HepG2 (cell line): ENCODE data around the gene DDT. TPM values are rescaled to one million over a fixed set of nuclear protein-coding genes. Genes with fewer than 3 reads are reported as not detected.

Source experiments
- AKAP8 ChIP-seq: sonication (generic); formaldehyde crosslinking; IDR thresholded peaks from 2 replicates; pipeline ENCODE4 v1.5.1; 2020; ENCODE audit warnings: mild to moderate bottlenecking, missing genetic modification reagents
- BATF2 ChIP-seq: sonication (generic); formaldehyde crosslinking; IDR thresholded peaks from 2 replicates; pipeline ENCODE4 v1.8.0; 2022; ENCODE audit warnings: mild to moderate bottlenecking, missing genetic modification reagents, moderate library complexity
- E2F5 ChIP-seq: sonication (generic); formaldehyde crosslinking; conservative IDR thresholded peaks from 2 replicates; pipeline ENCODE4 v1.4.0; 2020; ENCODE audit warnings: missing genetic modification reagents
- HOXA9 ChIP-seq: sonication (generic); formaldehyde crosslinking; IDR thresholded peaks from 2 replicates; pipeline ENCODE4 v1.8.1; 2022; ENCODE audit warnings: missing genetic modification reagents, mild to moderate bottlenecking, moderate library complexity, borderline replicate concordance
- IRF2 ChIP-seq: IDR thresholded peaks from 2 replicates; pipeline ENCODE4 v1.6.1; 2018; ENCODE audit warnings: missing genetic modification reagents, missing compliant biosample characterization
- IRF9 ChIP-seq: sonication (generic); formaldehyde crosslinking; IDR thresholded peaks from 2 replicates; pipeline ENCODE4 v1.8.0; 2022; ENCODE audit warnings: missing genetic modification reagents, mild to moderate bottlenecking, borderline replicate concordance
- KDM1A ChIP-seq: IDR thresholded peaks from 2 replicates; pipeline ENCODE4 v1.6.1; 2016; ENCODE audit warnings: missing compliant biosample characterization
- KMT2B ChIP-seq: IDR thresholded peaks from 2 replicates; pipeline ENCODE4 v1.6.1; 2016; ENCODE audit warnings: missing genetic modification reagents, missing compliant biosample characterization
- NONO ChIP-seq, 2 experiments: fragments of 450-650 bp in 1 of 2; sonication (generic) in 1 of 2; formaldehyde crosslinking in 1 of 2; IDR thresholded peaks in 1 of 2; conservative IDR thresholded peaks in 1 of 2; 2 replicates each; pipeline versions ENCODE4 v1.6.1 to v1.8.0; 2017 to 2022; ENCODE audit warnings: mild to moderate bottlenecking in 1 of 2, missing genetic modification reagents in 1 of 2, moderate library complexity in 1 of 2
- RNF219 ChIP-seq: sonication (generic); formaldehyde crosslinking; IDR thresholded peaks from 2 replicates; pipeline ENCODE4 v1.5.0; 2020; ENCODE audit warnings: mild to moderate bottlenecking, missing genetic modification reagents
- TCF12 ChIP-seq, 2 experiments: fragments of 450-650 bp in 1 of 2; sonication (generic) in 1 of 2; formaldehyde crosslinking in 1 of 2; IDR thresholded peaks; 2 replicates each; pipeline versions ENCODE4 v1.6.1 to v1.8.0; 2017 to 2022; ENCODE audit warnings: antibody characterized with exemption in 1 of 2, mild to moderate bottlenecking in 1 of 2, missing genetic modification reagents in 1 of 2, moderate library complexity in 1 of 2
- ZBTB1 ChIP-seq: sonication (generic); formaldehyde crosslinking; IDR thresholded peaks from 2 replicates; pipeline ENCODE4 v1.4.0; 2020; ENCODE audit warnings: missing genetic modification reagents, borderline replicate concordance
- ZBTB7A ChIP-seq: sonication (generic); formaldehyde crosslinking; IDR thresholded peaks from 2 replicates; pipeline ENCODE4 v1.8.0; 2022; ENCODE audit warnings: mild to moderate bottlenecking, missing genetic modification reagents
- ZFP36L1 ChIP-seq: sonication (generic); formaldehyde crosslinking; IDR thresholded peaks from 2 replicates; pipeline ENCODE4 v1.8.0; 2022; ENCODE audit warnings: mild to moderate bottlenecking, missing genetic modification reagents, moderate library complexity
- ZMYM2 ChIP-seq: sonication (generic); formaldehyde crosslinking; IDR thresholded peaks from 2 replicates; pipeline ENCODE4 v1.8.0; 2022; ENCODE audit warnings: mild to moderate bottlenecking, missing genetic modification reagents
- ZNF10 ChIP-seq: sonication (generic); formaldehyde crosslinking; IDR thresholded peaks from 2 replicates; pipeline ENCODE4 v1.4.0; 2020; ENCODE audit warnings: mild to moderate bottlenecking, low read depth, missing genetic modification reagents, borderline replicate concordance
- ZNF160 ChIP-seq: sonication (generic); formaldehyde crosslinking; IDR thresholded peaks from 2 replicates; pipeline ENCODE4 v1.8.0; 2022; ENCODE audit warnings: mild to moderate bottlenecking, inconsistent platforms, missing genetic modification reagents
- ZNF335 ChIP-seq: sonication (generic); formaldehyde crosslinking; IDR thresholded peaks from 2 replicates; pipeline ENCODE4 v1.4.0; 2020; ENCODE audit warnings: missing genetic modification reagents
- ZNF609 ChIP-seq: sonication (generic); formaldehyde crosslinking; IDR thresholded peaks from 2 replicates; pipeline ENCODE4 v1.4.0; 2020; ENCODE audit warnings: mild to moderate bottlenecking, missing genetic modification reagents, borderline replicate concordance
- polyA plus RNA-seq, 8 experiments: library from polyadenylated mRNA; depleted of rRNA in 3 of 8; stranded (reverse) in 7 of 8; unstranded in 1 of 8; fragments of >200 nt; fragmentation: Illumina TruSeq in 4 of 8; extraction: Trizol in 4 of 8; gene quantifications; 2 replicates each; pipeline versions ENCODE4 v1.2.1 to v1.2.3, GENCODE V29; 2011 to 2016; ENCODE audit warnings: low read depth in 4 of 8, missing spikeins in 1 of 8, mixed read lengths in 1 of 8; ENCODE audit not compliant: insufficient read depth in 1 of 8
- total RNA-seq, 5 experiments: library from RNA; depleted of rRNA; stranded (reverse); fragments of >200 nt; fragmentation: Illumina TruSeq; extraction: Trizol; gene quantifications; 2 replicates each; pipeline ENCODE4 v1.2.3, GENCODE V29; 2016; ENCODE audit warnings: low read depth in 1 of 5

DDT gene
- total and polyA plus RNA-seq, 2 of the 13 experiments (the other 11 are each of a cell fraction or from before 2014, with no cell fraction given): 143 to 181 TPM

GRCh38 chr22:24009227-24010017, 35.2 kb upstream of the DDT start (continued):
- no peak for TF ChIP-seq ZBTB1 (CRISPR knock-in tag)
- TF ChIP-seq ZNF160: no peak
- peak; percentile 54; the same call in 1 of the 2 replicates for TF ChIP-seq AKAP8 (CRISPR knock-in tag)
- no peak for TF ChIP-seq ZFP36L1
- TF ChIP-seq ZMYM2 (CRISPR knock-in tag): no peak
- TF ChIP-seq IRF9 (CRISPR knock-in tag): no peak
- TF ChIP-seq ZNF10 (CRISPR knock-in tag): no peak
- TF ChIP-seq BATF2 (CRISPR knock-in tag): no peak
- 0 out of 2 replicates have a peak, but pooled peaks have one; percentile 57 for TF ChIP-seq ZBTB7A (CRISPR knock-in tag)
- TF ChIP-seq NONO (IDR thresholded peaks at IDR 0.05): no peak
- TF ChIP-seq NONO (CRISPR knock-in tag; conservative IDR thresholded peaks at IDR 0.05): peak; percentile 11; the same call in 1 of the 2 replicates
- TF ChIP-seq HOXA9 (CRISPR knock-in tag): no peak
- no peak for TF ChIP-seq KDM1A
- no peak for TF ChIP-seq TCF12 (IDR thresholded peaks at IDR 0.05)
- no peak for TF ChIP-seq TCF12 (CRISPR knock-in tag; IDR thresholded peaks at IDR 0.05)
- no peak for TF ChIP-seq E2F5 (CRISPR knock-in tag)
- no peak for TF ChIP-seq RNF219 (CRISPR knock-in tag)
- TF ChIP-seq IRF2 (CRISPR knock-in tag): no peak
- no peak for TF ChIP-seq ZNF609 (CRISPR knock-in tag)
- TF ChIP-seq KMT2B: no peak
- TF ChIP-seq ZNF335 (CRISPR knock-in tag): no peak
